Stomach (tissue), 9 donors: ENCODE measurements around the gene ACAD11. TPM values are rescaled to one million over a fixed set of nuclear protein-coding genes. Genes with fewer than 3 reads are reported as not detected.
"Not testable (repeated sequence)": the region's sequence is repeated elsewhere in the genome, so short reads cannot be mapped to it uniquely, and the experiment has no call there.

Experiments
- DNase-seq, 2 donors: peaks; one replicate each; pipeline versions ENCODE4 v3.0.0 to v3.0.0-alpha.2; 2013 to 2019
- H3K27ac ChIP-seq, 5 donors: fragments of 200-600 bp in 4 of 5; sonication (generic) in 4 of 5; one replicate each; pipeline ENCODE4 v1.5.1; 2013 to 2019; ENCODE audit warnings: mild to moderate bottlenecking in 1 of 5, moderate library complexity in 1 of 5
- H3K27me3 ChIP-seq, 3 donors: fragments of 200-600 bp; sonication (generic); one replicate each; pipeline ENCODE4 v1.5.1; 2017 to 2019; ENCODE audit warnings: mixed run types in 1 of 3
- H3K36me3 ChIP-seq, 4 donors: fragments of 200-600 bp; sonication (generic); 1 replicate in 3 of 4; 2 replicates in 1 of 4; pipeline ENCODE4 v1.5.1; 2016 to 2019
- H3K4me1 ChIP-seq, 4 donors: fragments of 200-600 bp; sonication (generic); one replicate each; pipeline ENCODE4 v1.5.1; 2016 to 2019
- H3K4me3 ChIP-seq, 4 donors: fragments of 200-600 bp; sonication (generic) in 3 of 4; one replicate each; pipeline ENCODE4 v1.5.1; 2016 to 2019; ENCODE audit warnings: mild to moderate bottlenecking in 1 of 4
- H3K9me3 ChIP-seq, 4 donors: fragments of 200-600 bp; sonication (generic); one replicate each; pipeline ENCODE4 v1.5.1; 2016 to 2019
- EP300 ChIP-seq: sonication (generic); formaldehyde crosslinking; IDR thresholded peaks from one replicate; pipeline ENCODE4 v1.6.1; 2017; ENCODE audit warnings: antibody characterized with exemption
- POLR2A ChIP-seq, 4 donors: fragments of 450-650 bp; IDR thresholded peaks; one replicate each; pipeline ENCODE4 v1.6.1; 2016; ENCODE audit warnings: antibody characterized with exemption in 4 of 4, control low read depth in 2 of 4, mild to moderate bottlenecking in 1 of 4, moderate library complexity in 1 of 4
- POLR2AphosphoS5 ChIP-seq, 3 donors: sonication (generic); formaldehyde crosslinking; IDR thresholded peaks; one replicate each; pipeline ENCODE4 v1.6.1; 2016; ENCODE audit warnings: antibody characterized with exemption in 3 of 3
- WGBS, 5 donors: extraction: QIAGEN DNeasy Blood & Tissue Kit in 3 of 5; methylation state at CpG; one replicate each; pipeline versions ENCODE4 v1.1.5 to v1.1.7; 2013 to 2018; 5-methylcytosine and 5-hydroxymethylcytosine counted together
- intact Hi-C: fragments of 100-400 bp; cut with DNase I; formaldehyde crosslinking; loops from one replicate; pipeline ENCODE4 v1.15.1; 2023; ENCODE audit warnings: low total_unique reads
- polyA plus RNA-seq, 3 donors: library from polyadenylated mRNA; stranded (reverse); fragments of 200-250 nt; gene quantifications; one replicate each; pipeline ENCODE4 v1.2.3, GENCODE V29; 2013
- total RNA-seq, 5 donors: library from RNA; depleted of rRNA; stranded (reverse); fragments of >200 nt; gene quantifications; one replicate each; pipeline versions ENCODE4 v1.1.0 to v1.2.3, GENCODE V29; 2014 to 2016
- TF ChIP-seq, protein P1 (sequence below), 7 experiments: fragments of 450-650 bp in 4 of 7; fragments of 200-600 bp in 3 of 7; sonication (generic) in 3 of 7; IDR thresholded peaks; one replicate each; pipeline ENCODE4 v1.5.1; 2016 to 2019; ENCODE audit warnings: antibody characterized with exemption in 7 of 7, control low read depth in 2 of 7, mild to moderate bottlenecking in 1 of 7
- donor health status: healthy with polysubstance abuse.
- donor health status: Bipolar disorder and iron deficiency.
- donor health status: healthy.

The ACAD11 gene
- total and polyA plus RNA-seq, 8 donors: 2.6 to 137 (median 26.2) TPM

DNA sequence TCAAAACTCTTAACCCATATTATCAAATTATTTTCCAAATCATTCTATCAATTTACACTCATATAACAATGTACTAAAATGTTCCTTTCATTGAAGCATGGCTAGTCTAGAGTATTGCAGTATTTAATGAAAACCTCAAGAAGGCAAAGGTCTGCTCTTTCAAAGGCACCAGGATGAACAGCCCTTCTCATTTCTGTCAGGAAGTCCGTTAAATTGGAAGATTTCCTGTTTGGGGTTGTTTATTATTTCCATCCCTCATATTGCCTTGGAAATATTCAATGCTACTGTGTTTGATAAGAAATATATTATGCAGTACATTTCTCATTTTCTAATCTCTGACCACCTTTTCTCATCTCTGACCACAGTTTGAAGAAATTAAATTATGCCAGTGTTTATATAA is 37.5 kb downstream of the ACAD11 start:
- no peak for DNase-seq
- H3K9me3 ChIP-seq: no peaks in the 10 kb centered on the region
- no peak overlapping the region for H3K27ac ChIP-seq
- no peaks in the 10 kb centered on the region for H3K4me1 ChIP-seq
- H3K36me3 ChIP-seq: peaks cover 5 to 53% (median 43%) of the 10 kb centered on the region in 4 donors
- intact Hi-C loops: no loop called here
- H3K4me3 ChIP-seq: no peak overlapping the region
- TF ChIP-seq POLR2A (IDR thresholded peaks at IDR 0.05) (no peak), POLR2AphosphoS5 (IDR thresholded peaks at IDR 0.05) (no peak), EP300 (no peak)
- TF ChIP-seq, protein P1, sequence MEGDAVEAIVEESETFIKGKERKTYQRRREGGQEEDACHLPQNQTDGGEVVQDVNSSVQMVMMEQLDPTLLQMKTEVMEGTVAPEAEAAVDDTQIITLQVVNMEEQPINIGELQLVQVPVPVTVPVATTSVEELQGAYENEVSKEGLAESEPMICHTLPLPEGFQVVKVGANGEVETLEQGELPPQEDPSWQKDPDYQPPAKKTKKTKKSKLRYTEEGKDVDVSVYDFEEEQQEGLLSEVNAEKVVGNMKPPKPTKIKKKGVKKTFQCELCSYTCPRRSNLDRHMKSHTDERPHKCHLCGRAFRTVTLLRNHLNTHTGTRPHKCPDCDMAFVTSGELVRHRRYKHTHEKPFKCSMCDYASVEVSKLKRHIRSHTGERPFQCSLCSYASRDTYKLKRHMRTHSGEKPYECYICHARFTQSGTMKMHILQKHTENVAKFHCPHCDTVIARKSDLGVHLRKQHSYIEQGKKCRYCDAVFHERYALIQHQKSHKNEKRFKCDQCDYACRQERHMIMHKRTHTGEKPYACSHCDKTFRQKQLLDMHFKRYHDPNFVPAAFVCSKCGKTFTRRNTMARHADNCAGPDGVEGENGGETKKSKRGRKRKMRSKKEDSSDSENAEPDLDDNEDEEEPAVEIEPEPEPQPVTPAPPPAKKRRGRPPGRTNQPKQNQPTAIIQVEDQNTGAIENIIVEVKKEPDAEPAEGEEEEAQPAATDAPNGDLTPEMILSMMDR (IDR thresholded peaks at IDR 0.05): no peak
- no peaks in the 10 kb centered on the region for H3K27me3 ChIP-seq
- WGBS, 5 donors: 59 to 80% (median 77%) methylated on average over 1 of the region's 1 CpG

DNA sequence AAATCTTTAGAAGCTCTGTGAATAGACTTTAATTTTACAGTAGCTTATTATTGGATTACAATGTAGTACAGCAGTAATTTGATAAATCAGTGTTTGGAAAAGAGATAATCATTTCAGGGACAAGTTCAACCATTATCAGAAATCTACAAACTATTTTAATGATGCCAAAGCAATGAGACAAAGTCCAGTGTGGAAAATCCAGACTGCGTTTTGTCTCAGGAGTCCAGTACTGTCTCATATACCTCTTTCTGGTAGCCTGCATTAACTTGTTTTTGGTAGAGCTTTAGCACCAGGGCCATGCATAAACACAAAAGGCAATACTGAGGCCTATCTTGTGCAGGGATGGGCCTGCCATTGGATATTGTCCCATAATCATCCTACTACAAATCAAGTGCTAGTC is 42.8 kb downstream of the ACAD11 start:
- no peaks in the 10 kb centered on the region for H3K27me3 ChIP-seq
- TF ChIP-seq POLR2AphosphoS5 (IDR thresholded peaks at IDR 0.05) (no peak), EP300 (no peak), POLR2A (IDR thresholded peaks at IDR 0.05) (no peak)
- TF ChIP-seq, protein P1 (IDR thresholded peaks at IDR 0.05): no peak
- H3K27ac ChIP-seq: no peak overlapping the region
- H3K36me3 ChIP-seq: peaks cover 0 to 42% (median 24%) of the 10 kb centered on the region in 4 donors
- no peak overlapping the region for H3K4me3 ChIP-seq
- H3K9me3 ChIP-seq: peaks cover 0 to 4% (median 2%) of the 10 kb centered on the region in 4 donors
- DNase-seq: no peak
- intact Hi-C loops: no loop called here
- WGBS, 5 donors: 47 to 78% (median 59%) methylated on average over 1 of the region's 1 CpG
- H3K4me1 ChIP-seq: no peaks in the 10 kb centered on the region

DNA sequence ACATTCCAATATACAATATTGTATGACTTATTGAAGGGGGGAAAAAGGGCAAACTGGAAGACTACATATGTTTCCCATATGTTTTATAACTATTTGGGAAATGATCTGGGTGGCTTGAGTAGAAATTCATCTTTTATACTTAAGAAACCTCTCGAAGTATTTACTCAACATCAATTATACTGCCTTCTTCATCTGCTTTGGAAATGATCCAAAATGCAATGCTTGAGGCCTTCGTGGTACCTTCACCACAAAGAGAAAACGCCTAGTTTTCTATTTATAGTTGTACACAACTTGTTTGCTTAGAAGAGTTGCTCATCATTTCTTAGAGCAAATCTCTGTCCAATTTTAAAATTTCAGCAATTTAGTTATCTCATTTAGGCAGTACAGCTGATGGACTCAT is 43.7 kb downstream of the ACAD11 start:
- H3K4me3 ChIP-seq: no peak overlapping the region
- peaks cover 0 to 4% (median 2%) of the 10 kb centered on the region in 4 donors for H3K9me3 ChIP-seq
- H3K4me1 ChIP-seq: no peaks in the 10 kb centered on the region
- no peak for DNase-seq
- TF ChIP-seq POLR2A (IDR thresholded peaks at IDR 0.05) (no peak), POLR2AphosphoS5 (IDR thresholded peaks at IDR 0.05) (no peak), EP300 (no peak)
- TF ChIP-seq, protein P1 (IDR thresholded peaks at IDR 0.05): no peak
- WGBS, 5 donors: 64 to 75% (median 73%) methylated on average over 3 of the region's 3 CpGs
- no peaks in the 10 kb centered on the region for H3K27me3 ChIP-seq
- H3K27ac ChIP-seq: no peak overlapping the region
- peaks cover 0 to 38% (median 18%) of the 10 kb centered on the region in 4 donors for H3K36me3 ChIP-seq
- intact Hi-C loops: no loop called here

- intact Hi-C loops, H3K4me3 ChIP-seq, H3K9me3 ChIP-seq, H3K27me3 ChIP-seq, H3K4me1 ChIP-seq, H3K27ac ChIP-seq, DNase-seq: not testable (repeated sequence)
- peaks cover 0 to 34% (median 15%) of the 10 kb centered on the region in 4 donors for H3K36me3 ChIP-seq
- 96 to 100% (median 98%) methylated on average over 3 of the region's 3 CpGs for WGBS, 5 donors
Measured at GRCh38 chr3:132615301-132615700, 44.3 kb downstream of the ACAD11 start.

DNA sequence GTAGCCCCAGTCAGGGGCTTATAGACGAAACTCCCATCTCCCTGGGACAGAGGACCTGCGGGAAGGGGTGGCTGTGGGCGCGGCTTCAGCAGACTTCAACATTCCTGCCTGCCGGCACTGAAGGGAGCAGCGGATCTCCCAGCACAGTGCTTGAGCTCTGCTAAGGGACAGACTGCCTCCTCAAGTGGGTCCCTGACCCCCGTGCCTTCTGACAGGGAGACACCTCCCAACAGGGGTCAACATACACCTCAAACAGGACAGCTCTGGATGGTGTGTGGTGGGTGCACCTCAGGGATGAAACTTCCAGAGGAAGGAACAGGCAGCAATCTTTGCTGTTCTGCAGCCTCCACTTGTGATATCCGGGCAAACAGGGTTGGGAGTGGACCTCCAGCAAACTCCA is 53.0 kb downstream of the ACAD11 start:
- H3K9me3 ChIP-seq, DNase-seq, H3K27me3 ChIP-seq, intact Hi-C loops, H3K27ac ChIP-seq, H3K4me3 ChIP-seq, H3K4me1 ChIP-seq: not testable (repeated sequence)
- peaks cover 0 to 47% (median 25%) of the 10 kb centered on the region in 4 donors for H3K36me3 ChIP-seq
- 85 to 89% (median 85%) methylated on average over 8 of the region's 8 CpGs for WGBS, 5 donors
